Kidney capillary endothelial cell (primary cell): ENCODE results near the gene GNAQ.

ENCODE experiments used
- DNase-seq: peaks from one replicate; pipeline ENCODE4 v3.0.0-alpha.2; 2018; ENCODE audit warnings: low spot score

Gene GNAQ

DNA sequence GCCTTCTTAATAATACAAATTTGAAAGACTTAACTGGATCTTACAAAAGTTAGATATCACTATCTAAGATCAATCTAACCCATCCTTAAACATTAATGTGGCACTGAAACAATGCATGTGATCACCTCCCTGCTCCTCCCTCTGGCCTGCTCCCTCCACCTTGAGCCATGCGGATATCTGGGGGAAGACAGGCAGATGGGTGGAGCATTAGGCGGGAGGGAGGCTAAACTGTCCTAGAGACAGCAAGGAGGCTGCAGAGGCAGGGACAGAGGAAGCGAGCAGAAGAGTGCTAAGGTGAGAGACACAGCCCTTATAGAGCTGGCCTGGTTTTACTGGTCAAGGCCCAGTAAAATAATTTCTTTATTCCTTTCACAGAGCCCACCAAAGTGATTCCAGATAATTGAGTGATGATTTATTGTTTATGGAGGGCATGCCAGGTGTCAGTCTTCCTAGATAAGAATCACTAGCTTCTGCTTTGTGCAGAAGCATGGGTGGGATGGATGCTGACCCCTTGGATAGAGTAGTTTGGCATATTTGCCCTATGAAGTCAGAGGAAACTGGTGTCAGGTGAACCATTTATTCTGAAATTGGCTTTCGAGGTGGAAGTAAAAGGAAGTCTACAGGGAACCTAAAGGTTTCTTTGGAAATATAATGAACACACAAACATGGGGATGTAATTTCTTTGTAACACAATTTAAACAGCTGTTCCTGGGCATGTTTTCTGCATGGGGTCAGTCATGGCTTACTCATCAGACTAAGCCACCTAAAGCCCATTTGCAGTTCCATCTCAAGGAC lies 188.3 kb downstream of the GNAQ start:
- no peak for DNase-seq

DNA sequence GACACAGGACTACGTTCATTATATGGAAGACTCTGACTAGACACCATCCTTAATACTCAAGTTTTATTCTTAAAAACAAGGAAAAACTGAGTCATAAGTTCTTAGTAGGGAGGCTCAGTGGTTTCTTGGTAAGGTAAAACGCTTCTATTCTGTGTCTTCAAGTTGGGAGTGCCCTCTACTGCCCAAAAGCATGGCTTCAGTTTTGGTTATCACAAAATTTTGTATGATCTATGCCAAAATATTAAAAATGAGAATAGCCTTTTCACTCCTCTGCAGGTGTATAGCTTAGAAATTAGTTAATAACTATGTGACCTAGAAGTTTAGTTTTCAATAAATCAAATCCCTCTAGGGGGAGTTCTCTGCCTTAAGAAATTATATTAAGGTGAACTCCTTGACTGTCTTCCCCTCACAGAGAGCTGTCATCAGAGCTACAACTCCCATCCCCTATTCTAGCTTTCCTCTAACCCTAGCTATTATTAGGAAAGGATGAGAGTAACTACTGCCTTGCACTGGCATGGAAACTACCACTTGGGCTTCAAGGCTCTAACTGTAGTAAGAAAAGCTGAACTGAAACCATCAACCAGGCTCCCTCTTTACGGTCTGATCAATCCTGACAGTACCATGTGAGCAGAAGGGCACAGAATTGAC lies 189.7 kb downstream of the GNAQ start:
- DNase-seq = no peak

DNA sequence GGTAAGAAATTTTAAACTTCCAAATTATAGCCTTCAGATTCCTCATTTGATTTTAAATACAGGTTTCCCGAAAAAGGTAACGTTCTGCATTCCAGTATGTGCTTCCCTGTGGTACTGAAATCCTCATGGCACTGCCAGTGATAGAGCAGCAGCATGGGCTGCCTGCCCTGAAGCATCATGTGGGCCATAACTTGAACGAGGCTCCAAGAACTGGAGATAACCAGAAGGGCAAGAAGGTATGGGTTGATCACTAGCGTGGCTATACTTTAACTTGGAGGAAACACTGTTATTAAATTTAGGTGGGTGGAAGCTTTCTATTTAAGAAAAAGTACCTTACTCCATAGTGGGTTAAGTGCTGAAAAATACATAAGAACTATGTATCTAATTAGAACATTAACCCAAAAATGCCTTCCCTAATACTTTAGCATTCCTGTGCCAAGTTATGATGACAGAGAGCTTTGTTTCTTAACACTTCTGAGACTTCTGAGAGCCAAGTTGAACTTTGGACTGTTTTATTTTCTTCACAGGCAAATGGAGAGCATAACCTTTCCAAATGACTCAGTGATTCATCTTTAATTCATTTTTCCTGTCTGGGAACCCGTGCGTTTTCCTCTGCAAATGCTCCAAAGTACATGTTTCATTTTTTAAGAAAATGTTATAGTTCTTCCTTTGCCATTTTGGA lies 192.0 kb downstream of the GNAQ start:
- peak; percentile 31 for DNase-seq

DNA sequence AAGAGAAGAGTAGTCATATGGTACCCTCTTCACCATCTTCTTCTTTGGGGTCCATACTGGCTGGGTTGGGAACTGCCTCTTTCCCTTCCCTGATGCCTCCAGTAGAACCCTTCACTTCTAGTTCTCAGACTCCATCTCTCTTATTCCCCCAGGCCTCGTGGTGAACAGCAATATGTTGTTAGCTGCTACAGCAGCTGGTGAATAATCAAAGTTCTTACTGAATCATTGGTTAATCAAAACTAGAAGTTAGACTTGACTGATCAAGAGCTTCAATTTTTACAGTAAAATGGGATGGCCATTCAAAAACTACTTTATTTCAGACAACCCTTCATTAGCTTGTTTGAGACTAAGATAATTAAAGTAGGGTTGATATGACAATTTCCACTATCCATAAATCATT lies 192.6 kb downstream of the GNAQ start:
- no peak for DNase-seq

DNA sequence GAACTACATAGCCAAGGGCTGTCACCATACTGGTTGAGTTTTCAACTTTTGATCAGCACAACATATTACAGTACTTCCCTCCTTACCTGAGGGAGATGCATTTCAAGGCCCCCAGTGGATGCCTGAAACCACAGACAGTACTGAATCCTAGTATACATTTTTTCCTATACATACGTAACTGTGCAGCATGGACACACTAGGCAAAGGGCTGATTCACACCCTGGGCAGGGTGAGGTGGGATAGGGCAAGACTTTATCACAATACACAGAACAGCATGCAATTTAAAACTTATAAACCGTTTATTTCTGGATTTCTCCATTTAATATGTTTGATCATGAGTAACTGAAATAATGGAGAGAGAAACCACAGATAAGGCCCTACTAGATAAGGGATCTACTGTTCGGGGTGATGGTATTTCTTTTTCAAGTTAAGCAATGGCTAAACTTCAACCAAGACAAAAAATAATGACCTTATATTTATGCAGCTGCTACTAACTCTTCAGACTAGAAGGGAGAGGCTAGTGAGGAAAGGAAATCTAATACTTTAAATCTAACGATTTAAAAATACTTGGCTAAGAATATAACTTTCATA lies 196.6 kb downstream of the GNAQ start:
- no peak for DNase-seq

DNA sequence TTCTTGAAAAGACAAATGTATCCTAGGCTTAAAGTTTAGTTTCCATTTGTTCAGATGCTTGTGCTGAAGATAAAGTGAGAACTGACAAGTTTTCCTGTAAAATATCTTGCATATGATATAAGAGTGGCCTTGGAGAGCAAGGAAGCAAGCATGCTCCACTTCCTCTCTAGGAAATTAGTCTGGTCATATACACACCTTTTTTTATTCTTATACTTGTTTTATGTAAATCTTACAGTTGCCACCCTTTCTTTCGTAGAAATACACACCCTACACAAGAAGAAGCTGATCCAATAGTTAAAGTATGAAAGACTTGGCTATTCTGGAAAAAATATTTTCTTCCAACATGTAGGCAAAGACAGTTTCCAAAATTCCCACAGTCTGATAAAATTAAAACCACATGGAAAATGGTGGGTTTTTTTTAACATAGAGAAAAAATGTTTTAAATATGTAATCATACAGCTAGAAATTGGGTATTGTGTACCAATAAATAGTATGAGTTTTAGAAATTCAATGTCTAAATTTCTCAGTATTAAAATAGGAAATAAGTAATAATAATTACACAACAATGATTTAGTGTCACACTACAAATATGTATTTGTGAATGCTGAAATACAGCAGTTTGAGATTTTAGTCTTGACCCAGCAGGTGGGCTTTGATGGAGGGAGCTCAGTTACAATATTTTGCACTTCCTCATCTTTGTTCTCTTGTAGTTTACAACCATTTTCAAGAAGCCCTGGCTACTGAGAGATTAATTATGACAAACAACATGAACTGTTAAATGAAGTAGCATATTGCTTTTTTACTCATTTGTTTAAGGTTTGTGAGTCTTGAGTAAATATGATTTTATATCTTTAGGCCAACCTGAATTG lies 197.8 kb downstream of the GNAQ start:
- no peak for DNase-seq

DNA sequence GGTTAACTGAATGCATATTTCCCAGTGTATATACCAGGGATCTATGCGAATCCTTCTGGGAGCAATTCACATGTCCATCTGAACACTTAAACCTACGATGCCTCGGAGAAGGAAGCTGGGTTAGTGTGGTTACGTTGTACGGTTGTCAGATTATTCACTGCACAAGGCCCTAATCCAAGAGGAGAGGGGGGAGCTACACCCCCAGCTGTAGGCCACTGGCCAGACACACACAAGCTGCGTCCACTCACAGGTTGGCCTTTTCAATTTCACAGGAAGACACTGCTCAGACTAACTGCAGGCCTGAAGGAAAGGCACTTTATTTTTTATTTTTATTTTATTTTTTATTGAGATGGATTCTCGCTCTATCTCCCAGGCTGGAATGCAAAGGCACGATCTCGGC lies 199.0 kb downstream of the GNAQ start:
- no peak for DNase-seq

DNA sequence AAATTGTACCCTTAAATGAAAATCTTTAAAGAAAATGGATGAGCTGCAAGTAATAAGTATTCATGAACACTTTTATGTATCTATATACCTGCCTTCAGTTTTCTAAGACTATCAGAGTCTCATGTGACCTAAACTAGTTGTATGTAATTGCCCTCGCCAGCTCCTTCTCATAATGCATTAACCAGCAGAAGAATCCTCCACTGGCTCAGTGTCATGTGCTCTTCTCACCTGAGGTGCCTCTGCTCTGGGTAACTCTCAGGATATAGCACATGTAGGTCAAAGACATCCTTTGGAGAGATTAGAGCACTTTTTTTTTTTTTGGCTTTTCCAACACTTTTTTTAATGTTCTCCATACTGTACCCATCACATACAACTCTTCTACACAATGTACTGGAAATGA lies 199.8 kb downstream of the GNAQ start:
- DNase-seq = no peak

DNA sequence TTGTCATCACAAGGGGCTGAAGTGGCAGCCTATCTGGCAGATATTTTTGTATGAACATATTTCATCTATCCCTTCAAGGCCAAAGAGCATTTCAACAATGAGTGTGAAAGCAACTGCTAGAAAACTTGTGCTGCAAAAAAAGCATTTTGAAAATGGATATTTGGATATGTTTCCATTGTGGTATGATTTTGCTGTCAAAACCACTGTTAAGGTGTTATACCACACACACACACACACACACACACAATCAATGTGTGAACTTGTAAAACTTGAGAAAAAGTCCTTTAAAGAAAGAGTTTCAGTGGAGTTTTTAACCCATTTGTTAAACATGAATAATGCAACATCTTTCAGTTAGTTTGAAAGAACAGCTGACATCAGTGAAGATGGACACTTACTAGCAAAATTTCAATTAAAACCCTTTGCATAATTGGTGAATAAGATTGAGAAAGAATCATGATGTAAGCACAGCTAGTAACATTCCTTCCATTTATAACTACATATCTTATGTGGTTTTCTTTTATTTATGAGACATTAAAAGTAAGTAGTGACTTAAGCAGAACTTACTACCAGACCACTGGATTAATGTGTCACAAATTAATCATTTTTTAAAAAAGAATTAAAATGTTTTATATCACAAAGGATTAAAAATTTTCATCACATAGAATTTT lies 200.9 kb downstream of the GNAQ start:
- DNase-seq = no peak

DNA sequence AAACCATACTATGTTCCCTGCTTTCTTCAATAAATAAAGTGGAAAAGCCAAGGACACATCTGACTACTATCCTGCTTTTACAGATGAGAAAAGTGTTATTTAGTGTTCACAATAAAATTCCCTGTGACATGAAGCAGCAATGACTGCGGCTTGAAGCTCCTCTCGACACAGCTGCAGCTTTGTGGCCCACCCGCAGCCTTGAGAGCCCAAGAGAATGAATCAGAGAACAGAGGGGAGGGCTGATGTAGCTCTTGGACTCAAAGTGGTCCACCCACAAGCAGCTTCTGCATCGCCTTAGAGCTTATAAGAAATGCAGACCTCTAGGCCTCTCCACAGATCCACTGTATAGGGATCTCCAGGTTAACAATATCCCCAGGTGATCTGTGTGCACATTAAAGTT lies 202.2 kb downstream of the GNAQ start:
- no peak for DNase-seq

DNA sequence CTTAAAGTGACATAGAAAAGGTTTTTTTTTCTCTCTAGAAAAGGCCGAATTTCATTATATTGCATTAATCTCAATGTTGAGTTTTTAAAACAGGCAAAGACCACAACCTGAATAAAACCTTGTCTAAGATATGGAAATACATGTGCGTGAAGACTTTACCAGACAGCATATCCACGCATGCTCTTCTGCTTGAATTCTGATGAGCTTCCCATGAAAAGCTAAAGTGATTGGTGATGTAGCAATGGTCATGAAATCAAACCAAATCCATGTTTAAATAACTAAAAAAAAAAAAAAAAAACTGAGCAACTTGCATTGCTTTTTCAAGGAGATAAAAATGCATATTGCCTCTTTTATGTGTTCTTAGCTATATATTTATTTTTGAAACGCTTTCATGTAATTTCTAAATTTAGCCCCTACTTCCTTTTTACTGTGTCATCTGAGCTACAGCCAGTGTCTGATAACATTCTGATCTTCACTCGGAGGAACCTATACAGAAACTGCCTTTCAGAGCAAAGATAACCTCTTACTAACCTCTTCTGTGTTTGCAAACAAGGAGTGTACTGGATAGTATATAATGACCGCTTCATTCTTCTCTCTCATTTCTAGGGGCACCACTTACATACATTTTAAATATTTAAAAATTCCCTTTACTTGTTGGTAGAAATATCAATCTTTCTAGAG lies 204.4 kb downstream of the GNAQ start:
- no peak for DNase-seq

DNA sequence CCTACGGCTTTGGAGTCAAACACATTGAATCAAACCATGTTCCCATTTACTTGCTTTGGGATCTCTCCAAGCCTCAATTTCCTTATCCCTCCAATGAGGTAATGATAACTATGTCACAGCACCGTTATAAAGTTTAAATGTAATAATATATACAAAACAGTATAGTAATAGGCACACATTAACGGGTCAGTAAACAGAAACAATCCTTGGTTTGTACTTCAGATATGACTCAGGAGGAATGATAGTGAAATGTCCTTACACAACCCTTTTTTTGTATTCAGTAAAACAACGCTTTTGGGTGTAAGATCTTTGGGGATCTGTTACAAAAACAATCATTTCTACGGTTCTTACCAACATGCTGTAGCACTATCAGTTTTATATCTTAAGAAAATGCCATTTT lies 205.0 kb downstream of the GNAQ start:
- DNase-seq = no peak

DNA sequence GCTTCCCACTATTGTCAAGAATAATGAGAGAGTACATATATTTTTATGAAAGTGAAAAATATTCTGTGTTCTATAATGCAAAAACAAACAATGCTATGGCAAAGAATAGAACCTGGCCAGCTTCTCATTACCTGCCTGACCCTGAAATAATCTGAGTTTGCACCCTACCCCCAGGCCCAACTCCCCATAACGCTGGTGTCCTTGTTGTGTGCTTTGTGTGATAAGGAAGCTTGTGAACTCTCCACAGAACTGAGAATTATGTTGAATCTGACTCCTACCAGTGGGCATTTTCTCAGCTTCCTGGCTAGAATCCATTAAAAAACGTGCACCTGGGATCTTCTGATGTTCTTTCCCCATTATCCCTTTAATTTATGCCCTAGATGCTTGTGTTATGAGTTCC lies 205.5 kb downstream of the GNAQ start:
- DNase-seq = no peak

DNA sequence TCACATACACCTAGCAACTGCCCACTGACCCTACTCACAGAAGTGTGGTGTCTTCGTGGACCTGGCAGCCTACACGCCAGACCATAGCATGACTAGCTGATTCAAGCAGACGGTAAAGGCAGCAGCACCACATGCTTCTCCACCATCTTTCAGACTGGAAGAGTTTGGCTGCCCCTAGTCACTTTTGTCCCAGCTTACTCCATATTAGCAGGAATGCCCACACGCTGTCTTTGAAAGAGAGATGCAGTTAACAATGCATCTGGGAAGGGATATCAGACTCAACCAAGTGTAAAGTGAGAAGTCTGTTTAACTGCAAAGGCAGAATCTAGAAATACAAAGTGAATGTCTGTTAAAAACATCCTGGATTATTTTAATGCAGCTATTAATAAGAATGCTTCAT lies 206.2 kb downstream of the GNAQ start:
- DNase-seq = no peak

DNA sequence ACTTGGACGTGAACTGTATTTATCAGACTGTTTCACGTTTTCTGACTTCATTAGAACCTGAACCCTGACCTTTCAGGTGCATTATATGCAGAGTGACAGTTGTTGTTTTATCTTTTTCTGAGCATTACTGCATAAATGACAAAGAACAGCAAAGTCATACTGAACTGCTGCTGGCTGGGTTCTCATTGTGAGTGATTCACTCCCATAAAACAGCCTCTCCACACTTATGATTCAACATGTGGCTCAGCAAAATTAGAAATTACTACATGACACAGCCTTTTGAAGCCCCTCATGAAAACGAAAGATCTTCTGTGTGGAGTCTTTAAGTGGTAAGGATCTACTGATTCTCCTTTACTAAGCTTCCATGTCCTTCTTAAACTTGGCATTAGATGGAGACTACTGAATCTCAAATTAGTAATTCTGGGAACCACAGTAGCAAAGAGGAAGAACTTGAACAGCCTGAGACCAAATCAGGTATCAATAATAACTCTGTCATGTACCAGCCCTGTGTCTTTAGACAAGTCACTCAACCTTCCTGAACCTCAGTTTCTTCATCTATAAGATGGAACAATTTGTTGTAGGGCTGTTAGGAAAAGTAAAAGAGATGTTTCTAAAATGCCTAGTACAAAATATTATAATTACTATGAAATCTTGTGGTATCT lies 211.2 kb downstream of the GNAQ start:
- DNase-seq = peak; percentile 68

DNA sequence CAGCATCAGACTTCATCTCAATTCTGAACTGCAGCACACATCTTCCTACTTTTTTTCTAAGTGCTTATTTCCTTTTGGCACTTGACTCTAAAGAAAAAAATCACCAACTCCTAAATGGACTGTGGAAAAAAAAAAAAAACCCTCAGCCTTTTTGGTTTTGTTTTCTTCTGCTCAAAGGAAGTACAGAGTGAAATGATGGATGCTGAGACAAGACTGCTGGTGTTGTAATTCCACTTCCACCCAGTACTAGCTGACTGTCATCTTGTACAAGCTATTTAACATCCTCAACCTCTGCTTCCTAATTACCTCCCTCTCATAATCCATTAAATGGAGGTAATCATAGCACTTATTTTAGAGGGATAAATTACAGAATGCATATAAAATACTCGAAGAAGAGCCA lies 212.0 kb downstream of the GNAQ start:
- no peak for DNase-seq

DNA sequence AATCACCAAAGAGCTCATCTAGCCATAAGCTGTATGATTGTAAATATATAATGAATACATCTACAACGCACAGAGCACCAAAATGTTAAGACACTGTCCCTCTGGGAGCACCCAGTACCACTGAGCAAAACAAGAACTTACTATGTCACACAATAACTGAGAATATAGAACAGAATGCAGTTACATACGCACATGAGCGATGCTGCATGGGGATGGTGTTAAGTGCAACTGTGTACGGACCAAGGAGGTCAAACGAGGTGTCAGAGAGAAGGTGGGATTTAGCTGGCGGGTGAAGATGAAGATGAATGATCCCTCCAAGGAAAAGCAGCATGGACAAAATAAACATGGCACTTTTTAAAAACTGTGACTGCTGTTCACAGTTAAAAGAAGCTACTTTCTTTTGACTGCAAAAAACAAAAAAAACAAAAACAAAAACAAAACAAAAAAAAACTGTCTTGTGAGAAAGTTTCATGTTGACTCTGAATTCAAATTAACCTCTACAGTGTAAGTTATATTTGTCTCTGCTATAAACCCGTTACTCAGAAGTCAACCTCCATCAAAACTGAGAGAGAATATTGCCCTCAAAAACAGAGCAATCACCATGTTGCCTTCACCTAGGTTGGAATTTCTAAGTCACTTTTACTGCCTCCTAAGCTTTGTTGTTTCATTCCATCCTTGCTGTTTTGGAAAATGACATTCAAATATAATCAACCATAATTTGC lies 213.9 kb downstream of the GNAQ start:
- no peak for DNase-seq

DNA sequence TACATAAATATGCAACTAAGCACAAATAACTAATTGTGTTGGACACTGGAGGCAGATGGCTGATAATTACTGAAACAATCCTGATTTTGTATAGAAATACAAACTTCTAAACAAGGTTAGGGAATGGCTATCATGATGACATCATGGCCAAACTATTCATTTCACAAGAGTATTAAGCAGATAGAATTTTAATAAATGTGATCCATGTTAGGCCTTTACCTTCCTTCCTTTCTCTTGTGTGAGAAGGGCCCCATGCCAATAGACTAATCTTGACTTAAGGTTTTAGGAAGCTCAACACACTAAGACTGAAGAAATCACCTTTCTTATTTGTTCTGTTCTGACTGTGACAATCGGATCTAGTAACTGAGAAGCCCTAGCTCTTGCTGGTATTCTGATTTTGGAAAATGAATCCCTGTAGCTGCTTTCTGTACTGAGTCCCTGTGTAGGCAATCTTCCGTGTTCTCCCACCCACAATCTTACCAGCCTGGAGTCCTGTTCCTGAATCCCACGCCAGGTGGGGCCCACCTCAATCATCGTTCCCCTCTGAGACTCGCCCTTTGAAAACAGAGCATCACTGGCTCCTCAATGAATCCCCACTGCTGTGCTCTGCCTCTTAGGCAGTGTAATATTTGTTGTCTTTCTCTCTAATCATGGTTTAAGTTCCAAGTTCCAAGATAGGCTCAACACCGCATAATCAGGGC lies 214.8 kb downstream of the GNAQ start:
- DNase-seq = no peak

DNA sequence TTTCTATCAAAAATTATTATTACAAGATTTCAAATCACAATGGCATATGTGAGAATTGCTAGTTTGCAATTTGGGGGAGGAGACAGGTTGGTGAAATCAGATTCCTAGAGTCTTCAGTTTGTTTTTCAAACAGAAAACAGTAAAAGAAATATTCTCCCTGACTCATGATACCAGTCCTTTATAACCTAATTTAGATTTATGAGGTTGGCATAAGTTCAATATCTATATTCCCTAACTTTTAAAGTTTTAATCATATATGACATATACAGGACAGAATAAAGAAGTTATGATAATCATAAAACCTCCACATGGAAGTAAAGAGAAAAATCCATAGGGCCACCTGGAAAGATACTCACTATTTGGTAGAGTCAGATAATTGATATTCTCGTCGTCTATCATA lies 216.4 kb downstream of the GNAQ start:
- DNase-seq = no peak
